ENCODE results near the gene DELE1.

Gene DELE1

GRCh38 chr5:141929398-141930058 is 5.9 kb downstream of the DELE1 start:
- no peak for DNase-seq

DNA sequence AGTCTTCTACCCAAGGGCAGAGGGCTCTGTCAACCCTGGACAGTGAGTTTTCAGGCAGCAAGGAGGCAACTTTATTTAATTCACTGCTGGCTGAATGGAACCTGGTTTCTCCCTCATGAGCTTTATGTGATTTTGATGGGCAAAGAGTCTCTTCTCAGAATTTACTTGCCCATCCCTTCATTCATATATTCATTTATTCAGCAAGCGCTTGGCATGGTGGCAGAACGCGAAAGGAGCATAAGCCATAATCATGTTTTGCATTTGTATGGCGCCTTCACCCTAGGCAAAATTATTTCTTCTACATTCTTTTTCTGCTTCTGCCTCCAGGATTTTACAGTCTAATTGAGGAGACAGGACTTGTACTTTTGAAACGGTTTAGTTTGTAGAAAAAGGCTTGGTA is 8.0 kb downstream of the DELE1 start:
- DNase-seq: no peak

DNA sequence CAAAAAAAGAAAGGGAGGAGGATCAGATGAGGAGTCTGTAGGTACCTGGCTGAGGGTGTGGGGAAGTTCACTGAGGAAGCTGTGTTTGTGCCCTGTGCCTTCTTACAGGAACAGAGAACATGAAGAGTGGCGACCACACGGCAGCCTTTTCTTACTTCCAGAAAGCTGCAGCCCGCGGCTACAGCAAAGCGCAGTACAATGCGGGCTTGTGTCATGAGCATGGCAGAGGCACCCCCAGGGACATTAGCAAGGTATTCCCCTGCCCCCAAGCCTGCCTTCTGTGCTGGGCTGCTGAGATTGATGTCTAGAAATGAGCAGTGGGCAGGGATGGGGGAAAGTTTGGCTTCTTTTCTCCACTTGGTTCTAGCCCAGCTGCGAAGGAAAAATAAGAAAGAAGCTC is 9.5 kb downstream of the DELE1 start:
- DNase-seq: no peak

DNA sequence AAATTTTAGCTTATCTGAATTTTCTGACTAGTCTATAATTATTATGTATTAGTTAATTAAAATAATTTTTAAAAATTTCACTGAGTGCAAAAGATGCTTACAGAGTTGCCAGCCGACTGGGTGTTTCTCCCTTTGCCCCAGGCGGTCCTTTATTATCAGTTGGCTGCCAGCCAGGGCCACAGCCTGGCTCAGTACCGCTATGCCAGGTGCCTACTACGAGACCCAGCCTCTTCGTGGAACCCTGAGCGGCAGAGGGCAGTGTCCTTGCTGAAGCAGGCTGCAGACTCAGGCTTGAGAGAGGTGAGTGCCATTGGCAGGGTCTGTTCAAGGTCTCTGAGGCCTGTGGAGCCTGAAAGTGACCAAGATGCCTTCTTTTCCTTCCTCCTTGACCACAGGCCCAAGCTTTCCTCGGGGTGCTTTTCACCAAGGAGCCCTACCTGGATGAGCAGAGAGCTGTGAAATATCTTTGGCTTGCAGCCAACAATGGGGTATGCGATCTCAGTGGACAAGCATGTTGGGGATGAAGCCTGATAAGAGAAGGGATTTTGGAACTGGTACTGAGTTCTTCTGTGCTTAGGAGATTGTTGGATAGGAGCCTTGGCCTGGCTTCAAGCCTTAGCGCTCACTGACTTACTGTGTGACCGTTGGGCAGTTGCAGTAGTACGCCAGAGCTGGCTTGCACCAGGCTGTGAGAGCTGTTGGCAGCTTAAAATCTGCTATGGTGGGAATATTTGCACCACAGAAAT is 10.6 kb downstream of the DELE1 start:
- no peak for DNase-seq

DNA sequence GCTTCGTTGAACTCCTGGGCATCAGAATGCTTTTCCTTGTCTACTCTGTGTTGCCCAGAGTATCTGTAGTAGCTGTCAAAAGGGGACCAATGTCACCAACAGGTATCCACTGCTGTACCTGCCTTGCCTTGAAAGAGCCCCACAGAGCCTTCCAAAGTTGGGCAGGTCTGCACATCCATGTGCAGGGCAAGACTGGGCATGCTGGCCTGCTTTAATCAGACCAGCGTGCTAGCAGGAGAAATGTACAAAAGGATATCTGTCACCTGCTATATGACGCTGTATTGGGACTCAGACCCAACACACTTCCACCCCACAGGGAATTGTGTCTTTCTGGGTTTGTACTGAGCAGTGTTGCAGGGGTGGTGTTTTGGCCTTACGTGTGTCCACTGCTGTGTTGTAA is 11.9 kb downstream of the DELE1 start:
- DNase-seq: no peak

GRCh38 chr5:141940695-141941271 is 17.1 kb downstream of the DELE1 start:
- DNase-seq: no peak

GRCh38 chr5:141941307-141941706 is 17.6 kb downstream of the DELE1 start:
- no peak for DNase-seq

- DNase-seq: no peak
These were observed 18.1 kb downstream of the DELE1 start for GRCh38 chr5:141941779-141942178.

DNA sequence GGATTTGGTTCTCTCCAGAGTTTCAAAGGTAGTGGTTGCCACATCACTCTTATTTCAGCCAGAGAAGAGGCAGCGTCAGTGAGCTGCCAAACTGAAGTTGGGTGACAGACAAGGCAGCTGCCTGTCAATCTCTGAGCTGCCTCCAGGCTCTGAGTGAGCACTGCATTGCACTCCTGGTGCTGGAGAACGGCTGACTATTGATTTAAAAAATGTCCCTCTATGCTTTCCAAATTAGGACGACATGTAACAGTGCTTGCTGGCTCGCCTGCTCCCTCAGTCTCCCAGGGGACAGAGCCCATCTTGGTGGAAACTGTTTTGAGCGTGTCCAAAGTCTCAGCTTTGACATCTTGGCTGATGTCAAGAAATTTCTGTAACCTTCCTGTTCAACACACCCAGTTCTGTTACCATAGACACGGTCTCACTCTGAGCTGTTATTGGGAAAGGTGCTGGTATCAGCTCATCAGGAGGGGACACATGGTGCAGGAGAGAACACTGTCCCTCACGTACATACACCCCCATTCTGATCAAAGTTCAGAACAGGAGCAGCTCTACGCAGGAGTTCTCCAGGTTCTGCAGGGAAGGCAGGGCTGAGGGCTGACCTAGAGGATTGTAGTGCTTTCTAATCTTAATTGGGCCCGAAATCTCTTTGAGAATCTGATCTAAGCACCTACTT is 18.6 kb downstream of the DELE1 start:
- no peak for DNase-seq

DNA sequence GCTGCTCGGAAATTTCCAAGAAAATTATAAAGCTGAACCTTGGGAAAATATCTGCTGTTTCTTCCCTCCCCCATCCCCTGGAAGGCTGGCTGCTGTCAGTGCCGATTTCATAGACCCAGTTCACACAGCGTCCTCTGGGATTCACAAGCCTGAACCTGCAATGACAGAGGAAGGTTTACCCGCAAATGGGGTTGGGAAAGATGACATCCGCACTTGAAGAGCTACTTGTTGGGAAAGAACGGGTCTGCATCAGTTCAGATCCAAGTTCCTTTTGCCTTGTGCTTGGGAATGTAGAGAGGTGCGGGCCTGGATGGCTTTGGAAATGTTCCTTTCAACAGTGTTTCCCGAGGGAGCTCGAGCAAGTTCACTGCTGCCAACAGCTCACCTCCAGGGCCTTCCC is 20.4 kb downstream of the DELE1 start:
- DNase-seq: no peak

GRCh38 chr5:141945511-141946051 is 21.9 kb downstream of the DELE1 start:
- no peak for DNase-seq

- DNase-seq: no peak
These were observed 23.6 kb downstream of the DELE1 start for GRCh38 chr5:141947316-141947715.

GRCh38 chr5:141948812-141949211 is 25.1 kb downstream of the DELE1 start:
- DNase-seq: no peak

- no peak for DNase-seq
These were observed 25.8 kb downstream of the DELE1 start for GRCh38 chr5:141949511-141949910.

DNA sequence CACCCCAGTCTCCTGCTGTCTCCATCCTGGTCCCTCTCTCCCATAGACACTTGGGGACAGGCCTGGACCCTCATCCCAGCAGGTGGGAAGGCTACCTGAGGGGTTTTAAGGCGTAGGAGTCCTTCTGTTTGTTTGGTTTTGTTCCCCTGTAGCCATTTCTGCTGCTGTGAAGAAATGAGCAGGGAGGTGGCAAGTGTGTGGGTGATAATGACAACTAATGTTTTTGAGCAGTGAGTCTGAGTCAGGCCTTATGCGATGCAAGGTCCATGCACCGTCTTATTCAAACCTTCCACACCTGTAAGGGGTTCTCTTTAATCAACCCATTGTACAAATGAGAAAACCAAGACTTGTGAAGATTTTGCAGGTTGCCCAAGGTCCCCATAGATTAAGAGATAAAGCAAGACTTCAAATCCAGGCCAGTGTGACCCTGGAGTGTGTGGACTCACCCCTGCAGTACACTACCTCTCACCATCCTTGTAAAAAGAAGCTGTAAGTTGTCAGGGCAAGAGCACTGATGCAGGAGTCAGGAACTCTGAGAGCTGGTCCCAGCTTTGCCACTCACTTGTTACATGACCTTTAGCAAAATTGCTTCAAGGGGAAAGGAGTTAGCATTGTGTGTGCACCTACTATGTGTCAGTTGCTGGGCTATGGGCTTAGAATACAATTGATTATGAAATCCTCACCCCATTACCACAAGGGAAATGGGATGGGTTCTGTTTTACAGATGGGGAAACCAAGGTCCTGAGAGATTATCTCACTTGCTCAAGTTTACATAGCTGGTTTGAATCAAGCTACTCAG is 26.7 kb downstream of the DELE1 start:
- DNase-seq: no peak

DNA sequence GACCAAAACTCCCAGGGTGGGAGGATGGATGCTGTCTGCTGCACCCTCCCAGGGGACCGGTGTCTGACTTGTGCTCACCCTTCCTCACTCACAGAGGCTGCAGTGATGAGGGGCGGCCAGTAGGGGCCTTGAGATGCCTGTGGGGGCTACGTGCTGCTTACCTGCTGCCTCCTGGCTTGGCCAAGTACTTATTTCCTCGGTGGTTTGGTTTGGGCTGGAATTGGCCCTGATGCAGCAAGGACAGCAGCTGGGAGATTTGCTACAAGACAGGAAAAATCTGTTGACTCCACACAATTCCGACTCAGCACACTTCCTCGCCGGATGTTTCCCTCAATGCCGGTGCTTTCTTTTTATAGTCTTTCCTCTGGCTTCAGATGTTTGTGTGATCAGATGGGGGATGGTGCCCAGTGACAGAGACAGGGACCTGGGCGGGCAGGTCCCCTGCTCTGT is 27.7 kb downstream of the DELE1 start:
- DNase-seq: no peak

DNA sequence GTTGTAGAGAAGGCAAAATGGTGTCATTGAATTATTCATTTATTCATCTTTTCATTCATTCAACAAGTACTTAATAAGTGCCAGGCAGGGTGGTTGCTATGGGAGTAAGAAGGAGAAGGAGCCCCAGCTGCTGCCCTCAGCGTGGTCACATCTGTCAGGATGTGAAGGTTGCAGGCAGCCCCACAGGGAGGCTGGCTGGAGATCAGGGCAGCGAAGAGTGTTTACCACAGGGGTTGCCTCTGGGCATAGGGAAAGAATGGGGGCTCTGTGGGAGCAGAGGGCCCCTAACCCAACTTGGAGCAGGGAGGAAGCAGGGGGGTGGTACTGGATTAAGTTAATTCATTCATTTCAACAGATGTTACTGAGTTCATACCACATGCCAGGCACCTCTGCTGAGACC is 28.3 kb downstream of the DELE1 start:
- no peak for DNase-seq

DNA sequence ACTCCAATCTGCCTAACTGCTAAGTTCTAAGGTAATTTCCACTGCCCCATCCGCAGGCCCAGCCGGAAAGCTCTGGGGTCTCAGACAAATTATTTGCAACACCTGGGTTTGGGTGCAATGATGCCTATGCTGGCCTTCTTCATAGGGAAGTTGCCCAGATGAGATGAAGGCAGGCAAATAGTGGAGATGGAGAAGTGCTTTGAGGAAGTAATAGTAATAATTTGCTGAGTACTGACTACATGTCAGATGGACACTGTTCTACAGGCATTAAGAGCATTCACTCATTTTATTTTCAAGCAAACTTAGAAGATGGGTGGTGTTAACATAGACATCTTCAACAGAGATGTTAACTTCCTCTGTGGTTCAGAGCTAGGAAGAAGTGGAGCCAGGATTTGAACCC is 30.5 kb downstream of the DELE1 start:
- DNase-seq: no peak

DNA sequence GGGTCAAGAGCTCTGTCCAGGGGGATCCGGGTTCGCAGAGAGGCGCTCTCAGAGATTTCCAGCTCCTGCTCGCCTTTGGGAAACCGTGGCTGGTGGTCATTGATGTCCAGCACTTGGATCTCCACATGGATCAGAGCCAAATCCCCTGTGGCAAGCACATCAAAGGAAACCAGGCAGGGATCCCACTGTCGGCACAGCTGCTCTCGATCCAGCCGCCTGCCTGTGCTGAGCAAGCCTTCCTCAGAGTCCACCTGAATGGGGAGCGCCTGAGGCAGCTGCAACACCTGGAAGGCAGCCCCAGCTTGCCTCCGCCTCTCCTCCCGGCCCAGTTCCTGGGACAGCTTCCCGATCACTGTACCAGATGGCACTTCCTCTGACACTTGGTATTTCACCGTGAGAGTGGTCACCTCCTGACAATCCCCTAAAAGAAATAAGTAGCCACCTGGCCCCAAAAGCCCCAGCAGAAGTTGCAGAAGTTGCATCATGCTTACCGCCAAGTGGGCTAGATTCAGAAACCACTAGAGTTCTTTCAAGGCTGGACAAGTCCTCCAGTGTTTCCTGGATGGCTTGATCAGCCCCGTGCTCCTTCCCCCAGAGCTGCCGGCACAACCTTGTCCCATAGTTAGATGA is 33.8 kb downstream of the DELE1 start:
- no peak for DNase-seq

DNA sequence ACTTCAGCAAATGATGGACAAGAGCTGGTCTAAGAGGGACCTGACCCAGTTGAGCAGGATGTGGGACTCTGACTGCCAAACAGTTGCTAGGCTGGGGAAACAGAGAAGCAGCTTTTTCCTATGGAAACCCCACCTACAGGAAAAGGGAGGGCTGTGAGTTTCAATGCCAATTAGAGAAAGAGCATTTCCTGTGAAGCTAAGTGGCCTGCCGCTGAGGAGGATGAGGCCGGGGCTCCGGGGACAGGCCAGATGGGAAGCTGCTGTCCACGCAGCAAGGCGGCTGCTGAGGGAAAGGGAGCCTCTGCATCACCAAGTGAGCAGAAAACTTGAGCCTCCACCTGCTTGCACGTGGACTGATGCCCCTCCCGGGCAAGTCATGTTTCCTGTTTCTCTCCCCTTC is 34.4 kb downstream of the DELE1 start, which contains the start of gene PCDH12:
Gene PCDH12 (minus strand): TSS at position 90 of the 400 bp plus-strand sequence. CDS start 351 bp downstream, outside the sequence.
- no peak for DNase-seq

- no peak for DNase-seq
These were observed 35.0 kb downstream of the DELE1 start for GRCh38 chr5:141958546-141959172.
